ENCODE results near the gene UGT1A5. TPM values are rescaled to one million over a fixed set of nuclear protein-coding genes. Genes with fewer than 3 reads are reported as not detected.
"Not testable (repeated sequence)": the region's sequence is repeated elsewhere in the genome, so short reads cannot be mapped to it uniquely, and the experiment has no call there.

The UGT1A5 gene
- total RNA-seq, 1 donor from 2014 or later, result not detected

GRCh38 chr2:233713262-233713615, 532 bp downstream of the UGT1A5 start:
- no peak for DNase-seq (ENCODE audit: low spot score in 2 of 2, unreplicated experiment in 2 of 2)
- H3K27me3 Mint-ChIP-seq (ENCODE audit: low read depth), result peaks cover 39% of the 10 kb centered on the region
- H3K4me3 Mint-ChIP-seq, result no peak overlapping the region
- no peaks in the 10 kb centered on the region for H3K9me3 Mint-ChIP-seq
- no peak for TF ChIP-seq CTCF (IDR thresholded peaks at IDR 0.05; ENCODE audit: unreplicated experiment)
- H3K36me3 Mint-ChIP-seq, result no peaks in the 10 kb centered on the region
- H3K27ac Mint-ChIP-seq, result no peak overlapping the region
- no peaks in the 10 kb centered on the region for H3K4me1 Mint-ChIP-seq

DNA sequence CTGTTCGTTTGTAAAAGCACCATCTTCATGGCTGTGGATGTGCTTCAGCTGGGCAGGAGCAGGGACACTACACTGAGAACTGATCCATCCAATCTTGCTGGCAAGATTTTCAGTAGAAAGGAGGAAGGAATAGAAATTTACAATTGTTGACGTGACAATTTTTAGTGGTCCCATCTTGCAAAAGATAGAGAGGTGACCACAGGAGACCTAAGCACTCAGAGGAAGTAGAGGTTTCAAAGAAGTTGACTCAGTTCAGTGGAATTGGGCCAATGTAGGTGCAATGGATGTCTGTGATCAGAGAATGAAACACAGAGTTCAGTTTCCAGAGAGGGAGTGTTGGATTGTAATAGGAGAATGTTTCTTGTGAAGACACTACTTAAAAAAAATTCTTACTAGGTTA, 1.4 kb downstream of the UGT1A5 start:
- Mint-ChIP-seq H3K4me1 (no peaks in the 10 kb centered on the region), H3K9me3 (no peaks in the 10 kb centered on the region), H3K36me3 (no peaks in the 10 kb centered on the region), H3K4me3 (no peak overlapping the region), H3K27ac (no peak overlapping the region), H3K27me3 (ENCODE audit: low read depth) (peaks cover 42% of the 10 kb centered on the region)
- TF ChIP-seq CTCF (IDR thresholded peaks at IDR 0.05; ENCODE audit: unreplicated experiment), result no peak
- DNase-seq (ENCODE audit: low spot score in 2 of 2, unreplicated experiment in 2 of 2), result no peak

- Mint-ChIP-seq H3K27ac (no peak within 1 kb of the TSS), H3K36me3 (no peaks in the 10 kb centered on the region), H3K9me3 (no peaks in the 10 kb centered on the region), H3K27me3 (ENCODE audit: low read depth) (peaks cover 25% of the 10 kb centered on the region), H3K4me3 (no peak within 1 kb of the TSS), H3K4me1 (no peaks in the 10 kb centered on the region)
- no peak for TF ChIP-seq CTCF (IDR thresholded peaks at IDR 0.05; ENCODE audit: unreplicated experiment)
- DNase-seq (ENCODE audit: low spot score in 2 of 2, unreplicated experiment in 2 of 2), result no peak
Measured at GRCh38 chr2:233718552-233718951, 5.8 kb downstream of the UGT1A5 start, which contains the start of gene UGT1A4. TSS of gene UGT1A4 (plus strand) at chr2:233718736. CDS start at chr2:233718821, 85 bp downstream.

GRCh38 chr2:233728723-233729301, 16.1 kb downstream of the UGT1A5 start, which contains the start of gene UGT1A3:
TSS of gene UGT1A3 (plus strand) at chr2:233729042. CDS start at chr2:233729127, 85 bp downstream.
- Mint-ChIP-seq H3K36me3 (no peaks in the 10 kb centered on the region), H3K9me3 (peaks cover 7% of the 10 kb centered on the region), H3K27me3 (ENCODE audit: low read depth) (peaks cover 4% of the 10 kb centered on the region), H3K27ac (no peak within 1 kb of the TSS), H3K4me3 (no peak within 1 kb of the TSS), H3K4me1 (no peaks in the 10 kb centered on the region)
- no peak for TF ChIP-seq CTCF (IDR thresholded peaks at IDR 0.05; ENCODE audit: unreplicated experiment)
- DNase-seq (ENCODE audit: low spot score in 2 of 2, unreplicated experiment in 2 of 2), result no peak

GRCh38 chr2:233736868-233737653, 24.4 kb downstream of the UGT1A5 start:
- not testable (repeated sequence) for H3K4me3 Mint-ChIP-seq; H3K4me1 Mint-ChIP-seq; DNase-seq (ENCODE audit: low spot score in 2 of 2, unreplicated experiment in 2 of 2); H3K27ac Mint-ChIP-seq; H3K36me3 Mint-ChIP-seq
- Mint-ChIP-seq H3K9me3 (peaks cover 11% of the 10 kb centered on the region), H3K27me3 (ENCODE audit: low read depth) (peaks cover 37% of the 10 kb centered on the region)

GRCh38 chr2:233740870-233741269, 28.2 kb downstream of the UGT1A5 start:
- no peak for TF ChIP-seq CTCF (IDR thresholded peaks at IDR 0.05; ENCODE audit: unreplicated experiment)

More at GRCh38 chr2:233740870-233741269, 28.2 kb downstream of the UGT1A5 start:
- H3K27me3 Mint-ChIP-seq (ENCODE audit: low read depth), result peaks cover 19% of the 10 kb centered on the region
- no peaks in the 10 kb centered on the region for H3K4me1 Mint-ChIP-seq
- no peak overlapping the region for H3K4me3 Mint-ChIP-seq
- H3K36me3 Mint-ChIP-seq, result no peaks in the 10 kb centered on the region
- peaks cover 11% of the 10 kb centered on the region for H3K9me3 Mint-ChIP-seq
- no peak overlapping the region for H3K27ac Mint-ChIP-seq
- DNase-seq (ENCODE audit: low spot score in 2 of 2, unreplicated experiment in 2 of 2), result no peak

All from mesothelial cell of epicardium (in vitro differentiated cells).